NCI-H526 treated with DMSO at 0.1 percent for 48 hours (cell line): ENCODE results near the gene SLC39A1.

ENCODE experiments used
- DNase-seq: peaks from one replicate; lab custom pipeline; 2025; lab: John Stamatoyannopoulos, UW

SLC39A1 gene

DNA sequence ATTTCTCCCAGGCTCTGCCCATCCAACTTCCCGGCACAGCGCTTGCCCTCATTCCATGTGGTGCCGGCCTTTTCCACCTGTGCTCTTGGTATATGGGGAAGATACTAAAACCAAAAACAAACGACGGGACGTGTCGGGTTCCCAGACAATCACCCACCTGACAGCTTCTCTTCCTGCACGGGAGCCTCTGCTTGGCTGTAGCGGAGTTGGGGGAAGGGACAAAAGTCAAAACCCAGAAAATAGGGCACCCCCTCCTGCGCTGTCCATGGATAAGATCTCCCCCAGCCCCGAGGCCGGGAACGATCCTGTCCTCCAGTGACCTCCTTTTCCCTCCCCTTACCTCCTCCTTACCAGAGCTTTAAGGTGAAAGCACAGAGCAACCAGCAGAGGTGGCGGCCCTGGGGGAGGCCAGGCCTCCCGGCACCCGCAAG is 13.5 kb upstream of the SLC39A1 start:
- DNase-seq, result no peak

DNA sequence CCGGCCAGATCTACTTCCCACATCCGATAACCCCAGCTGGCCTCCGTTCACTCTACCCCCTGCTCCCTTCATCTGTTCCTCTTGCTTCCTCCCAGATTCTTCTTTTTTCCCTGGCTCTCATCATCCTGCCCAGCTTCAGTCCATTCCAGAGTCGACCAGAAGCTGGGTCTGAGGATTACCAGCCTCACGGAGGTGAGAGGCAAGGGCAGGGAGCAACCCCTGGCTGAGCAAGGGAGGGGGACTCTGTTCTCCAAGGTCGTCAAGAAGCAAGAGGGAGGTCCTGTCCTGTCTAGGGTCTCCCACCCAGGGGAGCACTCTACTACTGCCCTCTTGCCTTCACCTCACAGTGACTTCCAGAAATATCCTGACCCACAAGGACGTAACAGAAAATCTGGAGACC is 10.2 kb upstream of the SLC39A1 start:
- no peak for DNase-seq

DNA sequence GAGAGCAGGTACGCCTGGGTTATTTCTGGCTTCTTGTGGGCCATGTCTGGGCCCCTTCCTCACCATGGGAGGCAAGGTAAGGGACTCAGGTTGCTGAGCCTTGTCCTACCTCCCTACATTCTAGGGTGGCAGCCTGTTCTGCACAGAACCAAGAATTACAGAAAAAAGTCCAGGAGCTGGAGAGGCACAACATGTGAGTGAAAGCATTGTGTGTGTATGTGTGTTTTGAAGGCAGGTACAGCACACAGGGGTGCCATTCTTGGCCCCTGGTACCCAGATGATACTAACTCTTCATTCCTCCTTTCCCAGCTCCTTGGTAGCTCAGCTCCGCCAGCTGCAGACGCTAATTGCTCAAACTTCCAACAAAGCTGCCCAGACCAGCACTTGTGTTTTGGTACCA is 9.7 kb upstream of the SLC39A1 start:
- DNase-seq, result no peak

DNA sequence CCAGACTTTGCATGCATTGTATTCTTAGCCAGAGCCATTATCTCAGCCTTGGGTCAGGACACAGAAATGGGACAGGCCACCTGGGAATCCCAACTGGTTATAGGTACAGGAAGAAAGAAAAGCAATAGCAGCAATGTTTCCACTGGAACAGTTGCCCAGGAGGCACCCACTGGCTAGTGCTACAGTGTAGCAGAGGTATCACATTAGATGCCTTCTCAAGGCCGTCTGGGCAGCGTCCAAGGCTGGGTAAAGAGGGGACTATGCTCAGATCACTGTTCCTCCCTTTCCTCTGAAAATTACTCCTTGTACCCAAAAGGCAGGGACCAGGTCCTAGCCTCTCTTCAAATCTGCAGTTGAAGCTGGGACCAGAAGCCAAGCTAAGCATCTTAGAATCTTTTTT is 7.0 kb upstream of the SLC39A1 start:
- DNase-seq, result no peak

DNA sequence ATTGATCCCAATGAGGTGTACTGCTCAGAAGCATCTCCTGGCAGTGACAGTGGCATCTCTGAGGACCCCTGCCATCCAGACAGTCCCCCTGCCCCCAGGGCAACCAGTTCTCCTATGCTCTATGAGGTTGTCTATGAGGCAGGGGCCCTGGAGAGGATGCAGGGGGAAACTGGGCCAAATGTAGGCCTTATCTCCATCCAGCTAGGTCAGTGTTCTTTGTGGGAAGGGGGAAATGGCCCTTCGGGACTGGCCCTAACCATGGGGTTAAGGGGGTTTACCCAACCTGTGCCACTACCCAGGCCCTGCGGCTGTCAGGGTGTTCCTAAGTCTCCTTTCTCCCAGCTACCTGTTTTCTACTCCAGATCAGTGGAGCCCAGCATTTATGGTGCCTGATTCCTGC is 5.6 kb upstream of the SLC39A1 start:
- DNase-seq, result no peak

DNA sequence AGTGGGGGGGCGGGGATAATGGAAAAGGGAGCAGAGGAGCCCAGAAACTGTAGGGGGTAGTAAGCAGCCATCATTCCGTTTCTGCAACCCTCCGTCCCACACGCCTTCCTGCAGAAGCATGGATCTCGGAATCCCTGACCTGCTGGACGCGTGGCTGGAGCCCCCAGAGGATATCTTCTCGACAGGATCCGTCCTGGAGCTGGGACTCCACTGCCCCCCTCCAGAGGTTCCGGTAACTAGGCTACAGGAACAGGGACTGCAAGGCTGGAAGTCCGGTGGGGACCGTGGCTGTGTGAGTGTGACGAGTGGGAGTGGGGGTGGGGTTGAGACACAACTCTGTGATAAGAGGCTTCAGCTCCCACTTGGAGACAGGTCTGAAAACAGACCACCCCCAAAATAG is 5.1 kb upstream of the SLC39A1 start:
- no peak for DNase-seq

DNA sequence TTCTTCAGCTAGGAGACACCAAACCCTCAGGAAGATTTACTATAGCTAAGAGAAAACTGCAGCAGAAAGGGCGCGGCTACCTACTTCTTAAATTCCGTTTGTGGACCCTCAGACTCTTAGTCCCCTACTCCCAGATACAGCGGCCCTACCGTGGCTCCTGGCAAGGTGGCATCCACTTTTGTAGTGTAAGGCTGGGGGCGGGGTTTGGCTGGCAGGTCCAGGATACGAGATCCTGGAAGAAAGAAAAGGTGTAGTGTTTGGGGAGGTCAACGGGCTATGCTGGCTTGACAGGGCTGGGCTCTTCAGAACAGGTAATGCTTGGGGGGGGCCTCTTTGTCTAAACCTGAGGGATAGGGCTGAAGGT is 4.6 kb upstream of the SLC39A1 start:
- DNase-seq, result no peak

DNA sequence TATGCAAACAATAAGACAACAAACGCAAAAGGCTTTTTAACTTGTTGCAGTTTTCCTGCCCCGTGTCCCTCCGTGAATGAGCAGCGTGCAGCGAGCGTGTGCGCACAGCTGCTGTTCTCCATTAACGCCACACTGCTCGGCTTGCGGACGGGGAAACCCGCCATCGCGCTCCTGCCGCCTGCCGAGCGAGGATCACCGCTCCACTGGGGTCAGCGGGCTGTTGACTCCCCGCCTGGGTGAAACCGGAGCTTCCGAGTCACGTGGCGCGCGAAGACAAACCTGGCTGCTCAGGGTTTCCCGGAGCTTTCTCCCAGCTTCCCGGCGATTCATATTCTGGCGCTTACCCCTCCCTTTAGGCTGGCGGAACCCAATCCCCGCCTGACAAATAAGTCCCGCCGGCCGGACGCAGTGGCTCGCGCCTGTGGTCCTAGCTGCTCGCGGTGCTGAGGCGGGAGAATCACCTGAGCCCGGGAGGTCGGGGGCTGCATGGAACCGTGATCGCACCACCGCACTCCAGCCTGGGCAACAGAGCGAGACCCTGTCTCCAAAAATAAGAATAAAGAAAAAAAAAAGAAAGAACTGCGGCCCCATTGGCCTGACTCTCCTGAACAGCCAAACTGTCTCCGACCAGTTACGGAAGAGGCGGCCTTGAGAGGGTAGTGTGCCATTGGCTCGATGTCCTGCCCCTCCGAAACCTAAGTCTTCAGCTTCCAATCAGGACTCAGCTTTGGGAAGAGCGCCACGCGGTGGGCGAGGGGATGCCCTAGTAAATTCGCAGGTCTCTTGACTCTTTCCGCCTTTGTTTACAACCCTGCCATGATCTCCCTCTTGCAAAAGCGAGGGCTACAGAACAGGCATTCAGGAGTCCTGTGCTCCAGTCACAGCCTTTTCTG is 4.0 kb upstream of the SLC39A1 start, which contains the start of gene CREB3L4:
CREB3L4 (plus strand) TSS at position 796 of the 893 bp plus-strand sequence. CDS start 624 bp downstream, outside the sequence.
- peak; percentile 100 for DNase-seq

DNA sequence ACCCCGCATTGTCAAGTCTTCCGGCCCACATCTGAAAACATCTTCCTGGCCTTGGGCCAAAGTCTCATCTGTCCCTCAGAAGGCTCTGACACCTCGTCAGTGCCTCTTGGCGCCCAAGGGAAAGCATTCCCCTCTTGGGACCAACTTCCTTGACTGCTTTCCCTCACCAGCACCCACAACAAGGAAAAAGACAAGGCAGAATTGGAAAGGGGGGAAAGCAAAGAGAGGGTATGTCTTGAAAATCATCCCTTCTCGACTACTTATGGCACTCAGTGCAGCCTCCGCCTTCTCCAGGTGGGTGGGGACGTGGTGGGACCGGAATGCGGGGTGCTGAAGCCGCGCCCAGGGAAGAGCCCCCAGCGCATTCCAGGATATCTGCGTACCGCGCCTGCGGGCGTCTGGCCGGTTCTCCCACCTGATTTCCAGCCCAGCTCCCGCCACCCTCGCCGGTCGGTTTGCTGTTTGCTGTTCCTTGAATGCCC is 554 bp upstream of the SLC39A1 start:
- no peak for DNase-seq

DNA sequence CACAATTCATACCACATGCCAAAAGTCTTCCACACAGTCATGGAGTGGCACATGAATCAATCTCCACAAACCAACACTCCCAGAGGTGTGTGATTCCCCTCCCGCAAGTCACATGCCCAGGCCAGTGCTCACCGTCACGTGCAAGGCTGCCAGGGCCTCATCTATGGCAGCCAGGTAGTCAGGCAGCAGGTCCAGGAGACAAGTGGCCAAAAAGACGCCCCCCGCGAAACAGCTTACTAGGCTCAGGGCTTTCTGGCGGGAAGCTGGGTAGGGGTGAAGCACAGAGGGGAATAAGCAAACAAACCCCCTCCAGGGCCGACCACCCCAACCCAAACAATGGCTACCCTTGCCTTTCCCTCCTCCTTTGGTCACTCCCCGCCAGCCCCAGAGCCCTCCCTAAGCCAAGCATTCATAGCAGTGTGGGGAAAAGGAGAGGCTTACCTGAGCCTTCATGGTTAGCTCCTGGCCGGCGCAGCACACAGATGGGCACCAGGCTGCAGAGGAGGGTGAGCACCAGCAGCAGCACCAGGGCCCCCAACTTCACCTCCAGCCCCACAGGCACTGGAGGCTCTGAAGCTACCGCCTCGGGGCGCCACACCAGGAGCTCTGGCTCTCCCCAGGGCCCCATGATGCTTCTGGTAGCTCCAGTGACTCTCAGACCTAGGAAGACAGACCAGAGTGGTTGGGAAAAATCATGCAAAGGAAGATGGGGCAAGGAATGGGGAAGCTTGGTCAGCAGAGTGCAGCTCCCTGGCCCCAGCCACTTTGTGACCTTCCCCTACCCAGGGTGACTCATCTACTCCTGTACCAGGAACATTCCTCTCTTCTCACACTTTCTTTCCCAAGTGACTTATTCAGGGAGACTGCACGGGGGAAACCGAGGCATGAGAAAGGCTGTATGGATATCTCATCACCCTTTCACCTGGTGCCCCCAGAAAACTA is 978 bp downstream of the SLC39A1 start:
- no peak for DNase-seq

DNA sequence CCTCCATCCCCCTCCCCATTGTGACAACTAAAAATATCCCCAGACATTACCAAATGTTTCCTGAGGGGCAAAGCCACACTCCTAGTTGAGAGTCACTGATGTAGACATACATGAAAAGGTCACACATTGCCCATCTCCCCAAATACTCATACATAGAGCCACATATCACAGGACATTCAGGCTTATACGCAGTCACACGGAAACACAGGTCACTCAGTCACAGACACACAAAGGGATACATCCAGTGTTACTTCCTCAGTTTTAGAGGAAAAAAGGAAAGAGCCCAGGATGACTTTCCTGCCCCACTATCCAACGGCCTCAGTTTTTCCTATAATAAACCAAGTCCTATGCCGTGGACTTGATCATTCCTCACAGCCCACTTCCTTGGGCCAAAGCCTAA is 1.9 kb downstream of the SLC39A1 start:
- DNase-seq, result no peak

DNA sequence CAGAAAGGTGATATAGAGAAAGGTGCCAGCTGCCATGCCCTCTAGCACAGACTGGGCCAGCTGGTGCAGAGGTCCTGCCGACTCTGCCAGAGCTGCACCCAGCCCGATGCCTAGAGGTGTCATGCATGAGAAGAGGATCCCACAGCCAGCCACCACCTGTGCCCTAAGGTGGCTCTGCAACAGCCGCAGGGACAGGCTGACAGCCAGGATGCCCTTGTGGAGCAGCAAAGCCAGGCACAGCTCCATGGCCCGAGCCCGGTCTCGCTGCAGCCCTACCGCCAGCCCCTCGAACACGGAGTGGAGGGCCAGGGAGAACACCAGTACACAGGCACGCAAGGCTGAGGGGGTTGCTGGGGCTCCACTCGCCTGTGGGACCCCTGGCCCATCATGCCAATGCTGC is 3.1 kb downstream of the SLC39A1 start:
- no peak for DNase-seq

DNA sequence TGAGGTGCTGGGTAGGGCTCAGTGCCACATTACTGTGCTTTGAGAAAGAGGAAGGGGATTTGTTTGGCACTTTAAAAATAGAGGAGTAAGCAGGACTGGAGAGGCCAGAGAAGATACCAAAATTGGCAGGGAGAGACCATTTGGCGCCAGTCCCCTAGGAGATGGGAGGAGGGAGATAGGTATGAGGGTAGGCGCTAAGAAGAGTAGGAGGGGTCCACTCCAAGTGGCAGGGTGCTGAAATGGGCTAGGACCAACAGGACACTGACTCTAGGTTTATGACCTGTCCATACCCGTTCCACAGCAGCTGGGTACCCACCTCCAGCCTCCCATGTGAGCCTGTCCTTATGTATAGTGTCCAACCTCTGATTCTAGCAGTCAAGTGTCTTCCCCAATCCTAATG is 3.9 kb downstream of the SLC39A1 start:
- no peak for DNase-seq

DNA sequence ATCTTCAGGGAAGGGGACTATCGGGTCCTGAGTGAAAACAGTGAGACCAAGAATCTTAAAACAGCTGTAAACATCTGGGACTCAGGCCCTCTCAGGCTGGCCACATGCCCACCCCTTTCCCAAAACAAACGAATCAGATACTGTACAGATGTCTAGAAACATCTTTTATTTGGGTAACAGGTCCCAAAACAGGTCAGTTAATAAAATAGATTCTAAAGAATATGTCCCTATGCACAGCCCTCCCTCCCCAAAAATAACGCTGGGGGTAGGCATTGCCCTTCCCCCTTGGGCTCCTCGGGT is 4.4 kb downstream of the SLC39A1 start:
- DNase-seq, result no peak

DNA sequence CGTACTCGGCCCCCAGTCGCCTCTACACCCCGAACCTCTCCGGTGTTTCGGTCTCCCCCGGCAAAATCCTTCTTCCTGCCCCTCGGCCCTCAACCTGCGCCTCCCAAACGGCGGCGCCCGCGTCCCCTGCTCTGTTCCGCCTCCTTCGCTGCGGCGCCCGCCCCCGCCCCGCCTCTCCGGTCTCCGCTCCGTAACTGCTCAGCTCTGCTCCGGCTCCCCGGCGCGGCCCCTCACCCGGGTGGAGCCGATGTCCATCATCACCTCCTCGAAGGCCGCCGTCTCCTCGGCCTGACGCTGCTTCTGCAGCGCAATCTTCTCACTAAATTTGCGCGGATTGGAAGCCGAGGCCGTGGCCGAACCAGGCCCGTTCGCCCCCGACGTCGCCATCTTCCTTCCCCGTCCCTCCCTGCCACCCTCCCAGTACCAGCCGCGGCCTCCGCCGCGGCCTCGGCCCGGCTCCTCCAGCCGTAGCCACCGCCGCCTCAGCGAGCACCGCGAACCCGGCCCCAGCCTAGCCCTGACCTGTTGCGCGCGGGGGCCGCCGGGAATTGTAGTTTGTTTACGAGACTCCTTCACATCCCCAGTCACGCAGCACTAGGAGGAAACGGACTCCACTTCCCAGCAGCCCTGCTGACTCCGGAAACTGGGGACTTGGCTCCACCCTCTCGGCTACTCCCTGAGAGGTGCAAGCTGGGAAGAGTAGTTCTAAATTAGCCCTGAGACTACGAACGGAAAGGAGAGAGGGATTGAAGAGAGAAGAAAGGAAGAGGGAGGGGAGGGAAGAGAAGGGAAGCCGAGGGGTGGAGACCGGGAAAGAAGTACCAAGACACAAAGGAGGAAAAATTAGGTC is 5.0 kb downstream of the SLC39A1 start, which contains the start of gene CRTC2:
CRTC2 (minus strand) TSS at position 502 of the 850 bp plus-strand sequence; CDS start at position 387, 115 bp downstream.
- DNase-seq, result peak; percentile 100

DNA sequence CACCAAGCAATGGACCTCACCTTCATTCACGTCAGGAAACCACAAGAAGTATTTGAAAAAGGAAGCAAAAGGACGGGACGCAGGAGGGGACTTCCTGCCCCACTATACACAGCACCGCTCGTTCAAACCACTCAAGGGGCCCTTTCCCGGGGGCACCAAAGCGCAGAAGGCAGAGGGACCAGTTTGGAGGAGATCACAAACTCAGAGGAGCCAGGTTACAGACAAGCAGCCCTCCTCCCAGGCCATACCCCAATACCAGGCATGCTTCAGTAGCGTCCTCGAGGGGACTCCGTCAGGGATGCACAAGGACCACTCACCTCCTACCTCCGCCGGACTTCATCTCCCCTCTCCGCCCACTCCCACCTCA is 5.6 kb downstream of the SLC39A1 start:
- DNase-seq, result no peak

DNA sequence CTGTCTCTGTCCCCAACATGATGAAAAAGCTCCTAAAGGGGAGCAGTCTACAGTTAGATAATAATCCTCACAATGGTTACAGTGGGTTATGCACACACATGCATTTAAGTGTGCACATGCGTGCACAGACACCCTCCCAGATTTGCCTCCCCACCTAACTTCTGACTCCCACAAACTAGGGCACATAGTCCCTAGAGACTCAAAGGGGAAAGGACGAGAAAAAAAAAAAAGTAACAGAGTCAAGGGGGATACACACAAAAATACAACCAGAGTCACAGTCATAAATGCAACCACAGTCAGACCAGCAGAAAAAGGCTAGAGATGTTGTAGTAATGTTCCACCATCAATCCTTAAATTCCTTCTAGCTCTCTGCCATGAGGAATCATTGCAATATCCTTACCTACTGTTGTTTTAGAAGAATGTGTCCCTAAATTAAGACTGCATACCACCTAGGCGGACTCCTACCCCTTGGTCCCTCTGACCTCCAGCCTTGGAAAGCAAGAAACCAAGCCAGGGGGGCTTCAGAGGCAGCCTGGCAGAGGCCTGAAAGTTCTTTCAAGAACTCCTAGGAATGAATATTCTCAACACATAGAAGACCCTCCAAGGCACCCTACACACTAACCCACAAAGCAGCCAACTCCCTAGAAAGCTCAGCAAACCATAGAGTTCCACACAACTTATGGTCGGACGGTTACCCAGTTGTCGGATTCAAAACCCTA is 6.2 kb downstream of the SLC39A1 start:
- no peak for DNase-seq

DNA sequence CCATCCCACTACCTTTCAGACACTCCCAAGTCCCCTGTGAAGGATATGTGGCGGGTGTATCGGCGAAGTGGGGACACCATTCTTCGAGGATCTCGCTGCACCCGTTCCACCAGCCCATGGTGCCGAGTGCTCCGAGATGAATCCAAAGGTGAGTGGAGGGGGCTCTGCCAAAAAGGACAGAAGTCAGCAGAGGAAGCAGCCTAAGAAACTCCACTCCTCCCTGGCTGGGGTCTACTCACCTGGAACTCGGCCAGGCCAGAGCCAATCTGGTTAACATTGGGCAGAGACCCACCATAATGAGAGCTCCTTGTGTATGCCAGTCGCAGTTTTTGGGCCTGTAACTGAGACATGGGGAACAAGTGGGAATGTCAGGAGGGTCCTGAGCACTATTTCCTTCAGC is 8.5 kb downstream of the SLC39A1 start:
- DNase-seq, result no peak

DNA sequence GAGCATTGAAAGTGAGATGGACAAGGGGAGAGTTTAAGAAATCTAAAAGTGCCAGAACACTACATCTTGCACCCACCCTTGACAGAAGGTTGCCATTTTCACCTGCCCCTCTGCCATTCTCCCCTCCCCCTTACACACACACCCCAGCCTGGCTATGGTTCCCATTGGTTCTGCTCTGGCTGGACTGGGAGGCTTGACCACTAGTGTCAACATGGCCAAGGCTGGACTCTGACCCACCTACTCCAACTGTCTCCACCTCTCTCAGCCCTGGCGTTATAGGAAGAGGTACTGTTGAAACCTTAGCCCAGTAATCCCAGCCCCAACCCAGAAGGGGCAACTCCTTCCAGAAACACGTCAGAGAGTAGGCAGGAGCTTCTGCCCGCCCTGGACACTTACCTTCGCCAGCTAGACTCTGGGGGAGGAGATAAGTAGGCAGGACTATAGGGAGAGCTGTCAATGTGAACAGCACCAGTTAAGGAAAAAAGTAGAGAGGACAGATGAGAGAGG is 9.4 kb downstream of the SLC39A1 start:
- no peak for DNase-seq

DNA sequence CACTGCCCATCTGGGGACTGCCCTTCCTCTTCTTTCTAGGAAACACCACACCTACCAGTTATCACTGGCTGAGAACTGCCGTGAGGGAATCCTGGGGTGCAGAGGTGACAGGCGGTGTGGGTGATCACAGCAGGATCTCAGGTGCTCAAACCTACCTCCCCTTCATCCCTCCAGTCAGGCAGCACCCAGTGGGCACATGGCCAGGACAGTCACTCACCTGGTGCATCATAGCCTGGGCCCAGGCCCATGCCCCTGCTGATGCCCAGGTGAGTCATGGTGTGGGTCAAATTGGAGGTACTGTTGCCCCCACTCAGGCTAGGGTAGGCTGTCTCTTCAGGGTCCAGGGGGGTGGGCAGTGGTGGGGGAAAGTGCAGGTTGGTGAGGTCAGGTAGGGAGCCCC is 11.5 kb downstream of the SLC39A1 start:
- no peak for DNase-seq

DNA sequence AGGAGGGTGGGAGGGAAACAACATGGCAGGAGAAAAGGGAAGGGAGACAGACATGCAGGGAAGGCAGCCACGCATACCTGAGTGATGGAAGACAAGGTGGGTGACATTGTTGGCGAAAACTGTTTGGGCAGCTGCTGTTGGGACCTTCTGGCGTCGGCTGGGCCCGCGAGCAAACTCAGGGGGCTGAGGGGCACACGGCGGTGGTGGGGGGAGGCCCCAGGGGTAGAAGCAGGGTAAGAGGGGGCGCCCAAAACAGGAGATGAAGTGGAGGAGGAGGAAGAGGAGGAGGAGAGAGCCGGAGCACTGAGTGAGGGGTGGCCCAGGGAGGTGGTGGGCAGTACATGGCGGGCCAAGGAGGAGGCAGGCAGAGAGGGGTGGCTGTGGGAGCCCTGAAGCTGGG is 12.2 kb downstream of the SLC39A1 start:
- DNase-seq, result no peak
